Measurements from ENCODE around the gene RBFOX2. TPM values are rescaled to one million over a fixed set of nuclear protein-coding genes. Genes with fewer than 3 reads are reported as not detected.

The RBFOX2 gene
- total and polyA plus RNA-seq, 2 donors (not counting 1 experiment from before 2014, with no cell fraction given), result 173 to 190 TPM

- no peak overlapping the region for H3K27ac ChIP-seq (ENCODE audit: insufficient read depth, low read length)
- DNase-seq (ENCODE audit: low read depth in 2 of 2), result peak; percentile 77 to 88
- no peaks in the 10 kb centered on the region for H4K20me1 ChIP-seq (ENCODE audit: control insufficient read depth, extremely low read depth, insufficient read depth, low read length)
- H3K79me2 ChIP-seq (ENCODE audit: control insufficient read depth, insufficient read depth, low read length), result peaks cover 38% of the 10 kb centered on the region
- no peaks in the 10 kb centered on the region for H3K9me3 ChIP-seq (ENCODE audit: control insufficient read depth, insufficient read depth, low read depth, low read length)
- no peak overlapping the region for H3K9ac ChIP-seq (ENCODE audit: insufficient read depth, low read length)
- H3K4me3 ChIP-seq (replicated peaks in 1 of 4; ENCODE audit: control extremely low read depth in 1 of 4, insufficient read depth in 1 of 4, low read depth in 3 of 4, low read length in 4 of 4), result no peak overlapping the region
- no peak overlapping the region for H2AFZ ChIP-seq (ENCODE audit: low read length)
- no peaks in the 10 kb centered on the region for H3K27me3 ChIP-seq (ENCODE audit: control insufficient read depth, insufficient read depth, low read length)
- TF ChIP-seq EZH2 (IDR thresholded peaks at IDR 0.05; ENCODE audit: low read length, missing control alignments) (no peak), CTCF (conservative IDR thresholded peaks at IDR 0.05 in 1 of 2, IDR thresholded peaks at IDR 0.05 in 1 of 2; ENCODE audit: low read depth in 1 of 2, low read length in 2 of 2) (no peak)
- H3K36me3 ChIP-seq (ENCODE audit: control insufficient read depth, insufficient read depth, low read length), result no peaks in the 10 kb centered on the region
- H3K4me2 ChIP-seq (ENCODE audit: extremely low read depth, insufficient read depth, low read length), result peak overlapping the region; percentile 17
- H3K4me1 ChIP-seq (ENCODE audit: control insufficient read depth, extremely low read depth, insufficient read depth, low read length), result peaks cover 14% of the 10 kb centered on the region
Measured at GRCh38 chr22:35991168-35991567, 37.5 kb downstream of the RBFOX2 start.

GRCh38 chr22:35988030-35988429 is 40.6 kb downstream of the RBFOX2 start:
- peaks cover 40% of the 10 kb centered on the region for H3K79me2 ChIP-seq (ENCODE audit: control insufficient read depth, insufficient read depth, low read length)

GRCh38 chr22:35987487-35987886 is 41.1 kb downstream of the RBFOX2 start:
- Histone ChIP-seq H3K27ac (ENCODE audit: insufficient read depth, low read length) (no peak overlapping the region), H3K79me2 (ENCODE audit: control insufficient read depth, insufficient read depth, low read length) (peaks cover 40% of the 10 kb centered on the region), H3K27me3 (ENCODE audit: control insufficient read depth, insufficient read depth, low read length) (no peaks in the 10 kb centered on the region), H3K4me1 (ENCODE audit: control insufficient read depth, extremely low read depth, insufficient read depth, low read length) (peaks cover 18% of the 10 kb centered on the region), H3K4me2 (ENCODE audit: extremely low read depth, insufficient read depth, low read length) (no peak overlapping the region), H3K4me3 (replicated peaks in 1 of 4; ENCODE audit: control extremely low read depth in 1 of 4, insufficient read depth in 1 of 4, low read depth in 3 of 4, low read length in 4 of 4) (no peak overlapping the region), H3K9ac (ENCODE audit: insufficient read depth, low read length) (no peak overlapping the region), H3K9me3 (ENCODE audit: control insufficient read depth, insufficient read depth, low read depth, low read length) (no peaks in the 10 kb centered on the region), H3K36me3 (ENCODE audit: control insufficient read depth, insufficient read depth, low read length) (no peaks in the 10 kb centered on the region), H4K20me1 (ENCODE audit: control insufficient read depth, extremely low read depth, insufficient read depth, low read length) (no peaks in the 10 kb centered on the region), H2AFZ (ENCODE audit: low read length) (no peak overlapping the region)
- DNase-seq (ENCODE audit: low read depth in 2 of 2), result peak; percentile 48 to 61
- TF ChIP-seq CTCF (conservative IDR thresholded peaks at IDR 0.05 in 1 of 2, IDR thresholded peaks at IDR 0.05 in 1 of 2; ENCODE audit: low read depth in 1 of 2, low read length in 2 of 2) (no peak), EZH2 (IDR thresholded peaks at IDR 0.05; ENCODE audit: low read length, missing control alignments) (no peak)

More at GRCh38 chr22:35988030-35988429, 40.6 kb downstream of the RBFOX2 start:
- no peak for TF ChIP-seq EZH2 (IDR thresholded peaks at IDR 0.05; ENCODE audit: low read length, missing control alignments)
- no peak for TF ChIP-seq CTCF (conservative IDR thresholded peaks at IDR 0.05 in 1 of 2, IDR thresholded peaks at IDR 0.05 in 1 of 2; ENCODE audit: low read depth in 1 of 2, low read length in 2 of 2)
- no peaks in the 10 kb centered on the region for H4K20me1 ChIP-seq (ENCODE audit: control insufficient read depth, extremely low read depth, insufficient read depth, low read length)
- no peak overlapping the region for H3K9ac ChIP-seq (ENCODE audit: insufficient read depth, low read length)
- no peaks in the 10 kb centered on the region for H3K9me3 ChIP-seq (ENCODE audit: control insufficient read depth, insufficient read depth, low read depth, low read length)
- no peaks in the 10 kb centered on the region for H3K36me3 ChIP-seq (ENCODE audit: control insufficient read depth, insufficient read depth, low read length)
- DNase-seq (ENCODE audit: low read depth in 2 of 2), result no peak
- no peaks in the 10 kb centered on the region for H3K27me3 ChIP-seq (ENCODE audit: control insufficient read depth, insufficient read depth, low read length)
- peaks cover 18% of the 10 kb centered on the region for H3K4me1 ChIP-seq (ENCODE audit: control insufficient read depth, extremely low read depth, insufficient read depth, low read length)
- H3K4me3 ChIP-seq (replicated peaks in 1 of 4; ENCODE audit: control extremely low read depth in 1 of 4, insufficient read depth in 1 of 4, low read depth in 3 of 4, low read length in 4 of 4), result no peak overlapping the region
- H3K4me2 ChIP-seq (ENCODE audit: extremely low read depth, insufficient read depth, low read length), result no peak overlapping the region
- H3K27ac ChIP-seq (ENCODE audit: insufficient read depth, low read length), result no peak overlapping the region
- H2AFZ ChIP-seq (ENCODE audit: low read length), result no peak overlapping the region

Measured in fibroblast of lung (primary cell).